ENCODE data around the gene BLTP3B.

Gene BLTP3B, protein sequence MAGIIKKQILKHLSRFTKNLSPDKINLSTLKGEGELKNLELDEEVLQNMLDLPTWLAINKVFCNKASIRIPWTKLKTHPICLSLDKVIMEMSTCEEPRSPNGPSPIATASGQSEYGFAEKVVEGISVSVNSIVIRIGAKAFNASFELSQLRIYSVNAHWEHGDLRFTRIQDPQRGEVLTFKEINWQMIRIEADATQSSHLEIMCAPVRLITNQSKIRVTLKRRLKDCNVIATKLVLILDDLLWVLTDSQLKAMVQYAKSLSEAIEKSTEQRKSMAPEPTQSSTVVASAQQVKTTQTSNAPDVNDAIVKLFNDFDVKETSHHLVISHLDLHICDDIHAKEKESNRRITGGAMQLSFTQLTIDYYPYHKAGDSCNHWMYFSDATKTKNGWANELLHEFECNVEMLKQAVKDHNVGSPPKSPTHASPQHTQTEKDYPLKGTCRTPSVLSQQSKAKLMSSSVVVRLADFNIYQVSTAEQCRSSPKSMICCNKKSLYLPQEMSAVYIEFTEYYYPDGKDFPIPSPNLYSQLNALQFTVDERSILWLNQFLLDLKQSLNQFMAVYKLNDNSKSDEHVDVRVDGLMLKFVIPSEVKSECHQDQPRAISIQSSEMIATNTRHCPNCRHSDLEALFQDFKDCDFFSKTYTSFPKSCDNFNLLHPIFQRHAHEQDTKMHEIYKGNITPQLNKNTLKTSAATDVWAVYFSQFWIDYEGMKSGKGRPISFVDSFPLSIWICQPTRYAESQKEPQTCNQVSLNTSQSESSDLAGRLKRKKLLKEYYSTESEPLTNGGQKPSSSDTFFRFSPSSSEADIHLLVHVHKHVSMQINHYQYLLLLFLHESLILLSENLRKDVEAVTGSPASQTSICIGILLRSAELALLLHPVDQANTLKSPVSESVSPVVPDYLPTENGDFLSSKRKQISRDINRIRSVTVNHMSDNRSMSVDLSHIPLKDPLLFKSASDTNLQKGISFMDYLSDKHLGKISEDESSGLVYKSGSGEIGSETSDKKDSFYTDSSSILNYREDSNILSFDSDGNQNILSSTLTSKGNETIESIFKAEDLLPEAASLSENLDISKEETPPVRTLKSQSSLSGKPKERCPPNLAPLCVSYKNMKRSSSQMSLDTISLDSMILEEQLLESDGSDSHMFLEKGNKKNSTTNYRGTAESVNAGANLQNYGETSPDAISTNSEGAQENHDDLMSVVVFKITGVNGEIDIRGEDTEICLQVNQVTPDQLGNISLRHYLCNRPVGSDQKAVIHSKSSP (N-terminal part only)

GRCh38 chr12:100142851-100143559 lies at the start of gene BLTP3B:
Gene BLTP3B, minus strand, starts transcription at chr12:100142874. Its CDS starts 239 bp downstream, at chr12:100142635.
- no peak for TF ChIP-seq FOXM1 (IDR thresholded peaks at IDR 0.05; ENCODE audit: borderline replicate concordance, low read depth)
- peak; percentile 0; the same call in 1 of the 2 replicates for TF ChIP-seq TCF12 (IDR thresholded peaks at IDR 0.05; ENCODE audit: low read depth)
- TF ChIP-seq EGR1 (IDR thresholded peaks at IDR 0.05) = peak; percentile 59; the same call in 1 of the 2 replicates

DNA sequence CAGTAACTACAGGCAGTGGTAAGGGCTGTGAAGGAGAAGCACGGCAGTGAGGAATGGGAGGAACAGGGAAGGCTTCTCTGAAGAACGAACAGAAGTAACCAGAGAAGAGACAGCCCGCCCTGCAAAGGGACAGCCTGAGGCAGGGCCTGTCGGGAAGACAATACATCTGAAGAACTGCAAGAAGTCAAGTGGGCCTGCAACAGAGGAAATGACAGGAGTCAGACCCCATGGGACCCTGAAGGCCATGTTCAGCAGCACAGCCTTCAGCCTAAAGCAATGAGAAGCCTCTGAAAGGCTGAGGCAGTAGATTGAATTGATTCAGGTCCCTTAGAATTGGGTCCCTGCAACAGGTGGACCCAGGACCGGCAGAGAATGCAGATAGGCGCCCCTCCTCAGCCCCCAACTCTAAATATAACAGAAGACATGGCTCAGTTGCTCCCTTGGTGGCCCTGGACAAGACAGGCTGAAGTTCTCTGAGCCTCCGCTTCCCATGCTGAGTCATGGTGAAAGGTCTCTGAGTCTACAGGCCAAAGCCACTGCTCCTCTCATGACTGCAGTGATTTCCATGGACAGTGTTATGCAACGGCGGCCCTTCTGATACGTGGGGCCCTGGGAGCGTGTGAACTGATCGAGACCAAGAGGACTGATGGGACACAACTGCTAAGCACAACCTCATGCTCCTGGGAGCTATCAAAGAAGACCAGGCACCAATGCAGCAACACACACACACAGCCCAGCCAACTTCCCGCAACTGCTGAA lies 47.1 kb upstream of the BLTP3B start:
- TF ChIP-seq FOXM1 (IDR thresholded peaks at IDR 0.05; ENCODE audit: borderline replicate concordance, low read depth) = no peak
- no peak for TF ChIP-seq TEAD4 (IDR thresholded peaks at IDR 0.05)
- no peak for TF ChIP-seq EGR1 (IDR thresholded peaks at IDR 0.05)
- TF ChIP-seq EP300 (IDR thresholded peaks at IDR 0.05; ENCODE audit: borderline replicate concordance) = no peak
- no peak for TF ChIP-seq TCF12 (IDR thresholded peaks at IDR 0.05; ENCODE audit: low read depth)
- no peak for TF ChIP-seq ZBTB7A (IDR thresholded peaks at IDR 0.05; ENCODE audit: low read depth)
- TF ChIP-seq TAF1 (IDR thresholded peaks at IDR 0.05; ENCODE audit: low read depth) = no peak

DNA sequence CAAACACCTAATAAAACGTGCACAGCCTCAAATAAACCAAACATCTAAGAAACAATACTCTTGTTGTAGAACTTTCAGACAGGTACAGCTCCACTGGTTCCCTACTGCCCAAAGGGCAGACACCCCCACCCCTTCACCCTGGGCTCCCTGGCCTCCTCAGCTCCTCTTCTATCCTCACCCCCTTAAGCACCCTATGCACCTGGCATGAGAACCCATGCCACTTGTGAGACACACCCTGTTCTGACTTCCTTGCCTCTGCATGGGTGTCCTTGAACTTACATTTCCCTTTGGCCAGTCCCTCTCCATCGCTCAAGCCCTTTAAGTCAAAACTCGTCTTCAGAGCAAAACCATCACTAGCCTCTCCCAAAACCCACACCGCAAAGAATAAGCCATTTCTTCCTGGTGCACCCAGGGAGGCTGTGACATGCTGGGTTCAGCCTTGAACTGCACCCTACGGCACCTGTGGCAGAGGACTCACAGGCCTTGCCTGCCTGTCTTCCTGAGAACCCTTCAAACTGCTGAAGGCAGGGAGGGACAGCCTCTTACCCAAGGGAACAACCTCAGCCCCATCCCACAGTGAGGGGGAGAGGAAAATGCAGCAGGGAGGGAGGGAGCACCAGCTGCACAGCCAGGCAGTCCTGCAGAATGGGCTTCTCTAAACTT lies 45.3 kb upstream of the BLTP3B start:
- TF ChIP-seq TCF12 (IDR thresholded peaks at IDR 0.05; ENCODE audit: low read depth) (no peak), FOXM1 (IDR thresholded peaks at IDR 0.05; ENCODE audit: borderline replicate concordance, low read depth) (no peak), CEBPB (IDR thresholded peaks at IDR 0.05) (no peak), TEAD4 (IDR thresholded peaks at IDR 0.05) (no peak), NFIC (IDR thresholded peaks at IDR 0.05) (no peak), EP300 (IDR thresholded peaks at IDR 0.05; ENCODE audit: borderline replicate concordance) (no peak), ZBTB7A (IDR thresholded peaks at IDR 0.05; ENCODE audit: low read depth) (no peak), EGR1 (IDR thresholded peaks at IDR 0.05) (no peak), YY1 (IDR thresholded peaks at IDR 0.05; ENCODE audit: low read depth) (no peak), TAF1 (IDR thresholded peaks at IDR 0.05; ENCODE audit: low read depth) (no peak), CREB1 (IDR thresholded peaks at IDR 0.05; ENCODE audit: low read depth) (no peak), RAD21 (IDR thresholded peaks at IDR 0.05; ENCODE audit: low read depth) (no peak)
- TF ChIP-seq, protein P1, sequence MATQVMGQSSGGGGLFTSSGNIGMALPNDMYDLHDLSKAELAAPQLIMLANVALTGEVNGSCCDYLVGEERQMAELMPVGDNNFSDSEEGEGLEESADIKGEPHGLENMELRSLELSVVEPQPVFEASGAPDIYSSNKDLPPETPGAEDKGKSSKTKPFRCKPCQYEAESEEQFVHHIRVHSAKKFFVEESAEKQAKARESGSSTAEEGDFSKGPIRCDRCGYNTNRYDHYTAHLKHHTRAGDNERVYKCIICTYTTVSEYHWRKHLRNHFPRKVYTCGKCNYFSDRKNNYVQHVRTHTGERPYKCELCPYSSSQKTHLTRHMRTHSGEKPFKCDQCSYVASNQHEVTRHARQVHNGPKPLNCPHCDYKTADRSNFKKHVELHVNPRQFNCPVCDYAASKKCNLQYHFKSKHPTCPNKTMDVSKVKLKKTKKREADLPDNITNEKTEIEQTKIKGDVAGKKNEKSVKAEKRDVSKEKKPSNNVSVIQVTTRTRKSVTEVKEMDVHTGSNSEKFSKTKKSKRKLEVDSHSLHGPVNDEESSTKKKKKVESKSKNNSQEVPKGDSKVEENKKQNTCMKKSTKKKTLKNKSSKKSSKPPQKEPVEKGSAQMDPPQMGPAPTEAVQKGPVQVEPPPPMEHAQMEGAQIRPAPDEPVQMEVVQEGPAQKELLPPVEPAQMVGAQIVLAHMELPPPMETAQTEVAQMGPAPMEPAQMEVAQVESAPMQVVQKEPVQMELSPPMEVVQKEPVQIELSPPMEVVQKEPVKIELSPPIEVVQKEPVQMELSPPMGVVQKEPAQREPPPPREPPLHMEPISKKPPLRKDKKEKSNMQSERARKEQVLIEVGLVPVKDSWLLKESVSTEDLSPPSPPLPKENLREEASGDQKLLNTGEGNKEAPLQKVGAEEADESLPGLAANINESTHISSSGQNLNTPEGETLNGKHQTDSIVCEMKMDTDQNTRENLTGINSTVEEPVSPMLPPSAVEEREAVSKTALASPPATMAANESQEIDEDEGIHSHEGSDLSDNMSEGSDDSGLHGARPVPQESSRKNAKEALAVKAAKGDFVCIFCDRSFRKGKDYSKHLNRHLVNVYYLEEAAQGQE (IDR thresholded peaks at IDR 0.05; ENCODE audit: low read depth) = no peak
- TF ChIP-seq, protein P2, sequence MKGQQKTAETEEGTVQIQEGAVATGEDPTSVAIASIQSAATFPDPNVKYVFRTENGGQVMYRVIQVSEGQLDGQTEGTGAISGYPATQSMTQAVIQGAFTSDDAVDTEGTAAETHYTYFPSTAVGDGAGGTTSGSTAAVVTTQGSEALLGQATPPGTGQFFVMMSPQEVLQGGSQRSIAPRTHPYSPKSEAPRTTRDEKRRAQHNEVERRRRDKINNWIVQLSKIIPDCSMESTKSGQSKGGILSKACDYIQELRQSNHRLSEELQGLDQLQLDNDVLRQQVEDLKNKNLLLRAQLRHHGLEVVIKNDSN (IDR thresholded peaks at IDR 0.05) = no peak
- TF ChIP-seq, protein P3, sequence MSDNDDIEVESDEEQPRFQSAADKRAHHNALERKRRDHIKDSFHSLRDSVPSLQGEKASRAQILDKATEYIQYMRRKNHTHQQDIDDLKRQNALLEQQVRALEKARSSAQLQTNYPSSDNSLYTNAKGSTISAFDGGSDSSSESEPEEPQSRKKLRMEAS (IDR thresholded peaks at IDR 0.05) = no peak

GRCh38 chr12:100187068-100187467 lies 44.4 kb upstream of the BLTP3B start:
- no peak for TF ChIP-seq CREB1 (IDR thresholded peaks at IDR 0.05; ENCODE audit: low read depth)
- no peak for TF ChIP-seq TCF12 (IDR thresholded peaks at IDR 0.05; ENCODE audit: low read depth)
- no peak for TF ChIP-seq CEBPB (IDR thresholded peaks at IDR 0.05)
- TF ChIP-seq, protein P3 (IDR thresholded peaks at IDR 0.05) = no peak
- no peak for TF ChIP-seq EGR1 (IDR thresholded peaks at IDR 0.05)
- no peak for TF ChIP-seq TEAD4 (IDR thresholded peaks at IDR 0.05)
- no peak for TF ChIP-seq NFIC (IDR thresholded peaks at IDR 0.05)
- TF ChIP-seq RAD21 (IDR thresholded peaks at IDR 0.05; ENCODE audit: low read depth) = no peak
- no peak for TF ChIP-seq FOXM1 (IDR thresholded peaks at IDR 0.05; ENCODE audit: borderline replicate concordance, low read depth)
- TF ChIP-seq YY1 (IDR thresholded peaks at IDR 0.05; ENCODE audit: low read depth) = no peak
- TF ChIP-seq, protein P1 (IDR thresholded peaks at IDR 0.05; ENCODE audit: low read depth) = no peak
- TF ChIP-seq ZBTB7A (IDR thresholded peaks at IDR 0.05; ENCODE audit: low read depth) = no peak
- no peak for TF ChIP-seq TAF1 (IDR thresholded peaks at IDR 0.05; ENCODE audit: low read depth)
- TF ChIP-seq EP300 (IDR thresholded peaks at IDR 0.05; ENCODE audit: borderline replicate concordance) = no peak
- TF ChIP-seq, protein P2 (IDR thresholded peaks at IDR 0.05) = no peak
